GM18907 (cell line): ENCODE data around the gene FBL.
"Not testable (repeated sequence)": the region's sequence is repeated elsewhere in the genome, so short reads cannot be mapped to it uniquely, and the experiment has no call there.

Source experiments
- ATAC-seq: cut with Tn5 transposase; IDR thresholded peaks from one replicate; pipeline ENCODE4 v1.9.1; 2021; ENCODE audit warnings: mild to moderate bottlenecking, moderate library complexity; ENCODE audit not compliant: unreplicated experiment

Gene FBL

GRCh38 chr19:39845933-39846677 is at the start of gene FBL:
Gene FBL (minus strand): TSS chr19:39846379. CDS start chr19:39846300, 79 bp downstream.
- peak; percentile 82 for ATAC-seq

DNA sequence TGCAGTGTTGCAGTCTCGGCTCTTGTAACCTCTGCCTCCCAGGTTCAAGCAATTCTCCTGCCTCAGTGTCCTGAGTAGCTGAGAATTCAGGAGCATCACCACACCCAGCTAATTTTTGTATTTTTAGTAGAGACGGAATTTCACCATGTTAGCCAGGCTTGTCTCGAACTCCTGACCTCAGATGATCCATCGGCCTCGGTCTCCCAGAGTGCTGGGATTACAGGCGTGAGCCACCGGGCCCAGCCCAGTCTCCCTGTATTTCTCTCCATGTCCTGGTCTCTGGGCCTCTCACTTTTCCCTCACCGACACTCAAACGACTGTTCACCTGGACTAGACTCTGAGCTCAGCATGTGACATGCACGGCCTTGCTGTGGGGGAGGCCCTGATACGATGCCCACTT is 48.9 kb upstream of the FBL start:
- ATAC-seq = not testable (repeated sequence)

- not testable (repeated sequence) for ATAC-seq
These were observed 48.0 kb upstream of the FBL start for GRCh38 chr19:39894236-39894606.

DNA sequence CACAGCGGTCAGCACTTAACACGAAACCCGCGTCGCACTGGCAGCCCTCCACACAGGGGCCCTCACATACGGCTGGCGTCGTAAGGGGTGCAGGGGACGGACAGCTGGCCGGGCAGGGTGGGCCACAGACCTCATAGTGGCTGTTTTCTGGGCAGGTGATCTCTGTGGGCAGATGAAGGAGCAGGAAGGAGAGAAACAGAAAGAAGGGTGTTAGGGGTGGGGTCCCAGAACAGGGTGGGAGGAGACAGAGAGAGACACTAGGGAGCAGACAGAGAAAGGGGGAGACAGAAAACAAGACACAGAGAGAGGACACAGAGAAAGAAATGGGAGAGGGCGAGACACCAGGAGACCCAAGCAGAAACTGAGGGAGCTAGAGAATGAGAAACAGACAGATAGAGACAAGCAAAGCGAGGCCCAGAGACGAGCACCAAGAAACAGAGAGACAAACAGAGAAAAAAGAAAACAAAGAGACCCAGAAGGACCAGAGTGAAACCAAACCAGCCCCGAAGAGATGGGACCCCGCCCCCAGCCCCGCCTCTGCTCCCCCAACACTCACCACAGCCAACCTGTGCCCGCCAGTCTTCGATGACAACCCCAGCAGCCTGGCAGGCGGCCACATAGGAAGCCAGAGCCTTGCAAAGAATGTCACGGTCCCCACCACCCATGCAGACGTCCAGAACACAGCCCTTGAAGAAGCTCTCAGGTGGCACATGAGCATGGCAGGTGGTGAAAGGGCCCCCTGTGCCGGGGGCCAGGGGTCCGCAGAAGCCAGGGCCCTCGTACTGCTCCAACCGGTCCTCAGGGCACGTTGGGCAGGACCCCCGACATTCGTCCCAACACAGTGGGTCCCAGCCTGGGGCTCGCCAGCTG is 47.4 kb upstream of the FBL start:
- ATAC-seq = not testable (repeated sequence)

DNA sequence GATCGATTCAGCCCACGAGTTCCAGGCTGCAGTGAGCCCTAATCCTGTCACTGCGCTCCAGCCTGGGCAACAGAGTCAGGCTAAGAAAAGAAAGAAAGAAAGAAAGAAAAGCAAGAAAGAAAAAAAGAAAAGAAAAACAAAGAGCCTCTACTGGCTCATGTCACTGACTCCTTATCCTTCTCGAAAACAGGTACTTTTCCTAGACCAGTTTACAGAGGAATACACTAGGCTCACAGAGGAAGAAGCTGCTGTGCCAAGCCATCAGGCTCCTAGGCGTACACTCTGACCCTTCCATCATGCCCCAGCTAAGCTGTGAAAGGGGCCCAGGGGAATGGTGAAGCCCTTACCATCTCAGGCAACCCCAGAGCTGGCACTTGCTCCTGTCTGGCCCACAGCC is 46.3 kb upstream of the FBL start:
- ATAC-seq = not testable (repeated sequence)

- not testable (repeated sequence) for ATAC-seq
These were observed 45.7 kb upstream of the FBL start for GRCh38 chr19:39891660-39892505.

DNA sequence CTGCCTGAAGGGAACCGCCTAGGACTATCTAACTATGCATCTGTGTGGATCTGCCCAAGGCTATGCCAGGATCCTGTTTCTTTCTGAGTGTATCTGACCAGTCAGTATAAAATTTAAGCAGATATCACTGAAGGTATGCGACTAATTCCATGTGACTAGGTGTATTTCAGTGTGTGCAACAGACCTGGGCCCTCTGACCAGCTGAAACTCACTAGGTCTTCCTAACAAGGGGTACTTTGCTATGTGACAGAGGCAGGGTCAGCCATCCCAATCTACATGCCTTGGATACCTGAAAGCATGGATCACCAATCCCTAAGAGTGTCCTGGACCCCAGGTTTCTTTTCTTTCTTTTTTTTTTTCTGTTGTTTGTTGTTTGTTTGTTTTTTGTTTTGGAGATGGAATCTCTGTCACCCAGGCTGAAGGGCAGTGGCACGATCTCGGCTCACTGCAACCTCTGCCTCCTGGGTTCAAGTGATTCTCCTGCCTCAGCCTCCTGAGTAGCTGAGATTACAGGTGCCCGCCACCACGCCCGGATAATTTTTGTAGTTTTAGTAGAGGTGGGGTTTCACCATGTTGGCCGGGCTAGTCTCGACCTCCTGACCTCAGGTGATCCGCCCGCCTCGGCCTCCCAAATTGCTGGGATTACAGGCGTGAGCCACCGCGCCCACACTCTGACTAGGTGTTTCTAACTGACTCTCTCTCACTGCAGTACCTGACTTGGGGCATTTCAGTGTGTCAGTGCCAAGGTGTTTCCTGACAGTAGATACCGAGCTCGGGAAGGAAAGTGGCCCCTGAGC is 44.8 kb upstream of the FBL start:
- no peak for ATAC-seq

DNA sequence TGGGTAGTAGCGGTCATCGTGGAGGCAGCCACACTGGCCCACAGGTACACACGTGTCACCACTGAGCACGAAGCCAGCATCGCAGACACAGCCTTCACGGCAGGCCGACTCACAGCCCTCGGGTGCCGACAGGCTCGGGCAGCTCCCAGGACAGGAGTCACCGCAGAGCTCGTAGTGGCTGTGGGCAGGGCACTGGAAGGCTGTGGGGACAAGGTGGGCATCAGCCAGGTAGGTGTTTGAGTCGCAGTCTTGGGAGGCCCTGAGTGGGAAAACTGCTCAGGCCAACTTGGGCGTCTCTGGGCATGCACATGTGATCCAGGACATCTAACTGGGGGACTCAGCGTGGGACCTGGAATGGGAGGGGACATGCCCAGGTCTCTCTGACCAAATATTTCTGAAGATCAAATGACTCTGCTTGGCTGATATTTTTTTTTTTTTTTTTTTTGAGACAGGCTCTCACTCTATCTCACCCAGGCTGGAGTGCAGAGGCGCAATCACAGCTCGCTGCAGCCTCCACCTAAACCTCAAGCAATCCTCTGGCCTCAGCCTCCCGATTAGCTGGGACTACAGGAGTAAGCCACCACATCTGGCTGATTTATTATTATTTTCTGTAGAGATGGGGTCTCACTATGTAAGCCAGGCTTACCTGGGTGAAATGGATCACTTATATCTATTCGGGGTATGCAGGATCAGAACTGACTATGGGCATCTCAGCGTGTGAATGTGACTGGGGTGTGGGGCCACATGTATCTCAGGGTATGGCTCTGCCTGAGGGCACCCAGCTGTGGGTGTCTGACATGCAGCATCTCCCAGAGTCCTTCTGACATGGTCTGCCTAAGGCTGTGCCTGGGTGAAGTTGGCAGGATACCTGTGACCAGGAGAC is 43.9 kb upstream of the FBL start:
- ATAC-seq = not testable (repeated sequence)

DNA sequence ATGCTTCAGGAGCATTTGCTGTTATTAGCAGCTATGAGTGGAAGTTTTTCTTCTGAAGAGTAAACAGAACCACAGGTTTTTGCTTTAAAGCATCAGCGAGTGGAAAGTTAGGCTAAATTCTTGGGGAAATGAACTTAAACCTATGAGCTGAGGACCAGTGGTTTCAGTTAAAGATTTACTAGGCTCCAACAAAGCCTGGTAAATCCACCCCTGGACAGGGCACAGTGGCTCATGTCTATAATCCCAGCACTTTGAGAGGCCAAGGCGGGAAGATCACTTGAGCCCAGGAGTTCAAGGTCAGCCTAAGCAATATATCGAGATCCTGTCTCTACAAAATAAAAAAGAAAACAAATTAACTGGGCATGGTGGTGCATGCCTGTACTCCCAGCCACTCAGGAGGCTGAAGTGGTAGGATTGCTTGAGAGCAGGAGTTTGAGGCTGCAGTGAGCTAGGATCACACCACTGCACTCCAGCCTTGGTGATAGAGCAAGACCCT is 41.3 kb upstream of the FBL start:
- not testable (repeated sequence) for ATAC-seq

DNA sequence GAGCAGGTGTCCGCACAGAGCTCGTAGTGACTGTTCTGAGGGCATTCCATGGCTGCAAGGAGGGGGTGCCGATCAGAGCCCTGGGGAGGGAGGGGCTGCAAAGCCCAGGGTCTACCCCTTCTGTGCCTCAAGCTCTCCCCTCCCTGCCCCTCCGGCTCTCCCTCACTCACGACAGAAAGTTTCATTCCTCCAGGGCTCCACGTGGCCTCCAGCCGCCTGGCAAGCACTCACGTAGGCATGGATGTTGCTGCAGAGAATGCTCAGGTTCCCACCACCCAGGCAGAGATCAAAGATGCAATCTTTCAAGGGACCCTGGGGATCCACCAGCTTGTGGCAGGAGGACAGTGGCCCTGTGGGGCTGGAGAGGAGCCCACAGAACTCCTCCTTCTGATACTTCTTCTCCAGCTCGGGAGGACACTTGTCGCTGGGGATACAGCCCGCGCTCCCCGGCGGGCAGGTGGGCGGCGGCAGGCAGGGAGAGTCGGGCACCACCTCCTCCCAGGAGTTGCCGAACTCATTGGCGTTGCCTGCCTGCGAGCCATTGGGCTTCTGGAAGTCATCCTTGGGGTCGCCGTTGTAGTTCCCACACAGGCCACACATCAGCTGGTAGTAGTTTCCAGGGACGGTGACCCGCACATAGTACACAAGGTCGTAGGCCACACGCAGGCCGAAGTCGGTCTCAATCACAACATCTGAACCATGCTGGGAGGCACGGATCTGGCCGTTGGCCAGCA is 39.8 kb upstream of the FBL start:
- ATAC-seq = not testable (repeated sequence)

DNA sequence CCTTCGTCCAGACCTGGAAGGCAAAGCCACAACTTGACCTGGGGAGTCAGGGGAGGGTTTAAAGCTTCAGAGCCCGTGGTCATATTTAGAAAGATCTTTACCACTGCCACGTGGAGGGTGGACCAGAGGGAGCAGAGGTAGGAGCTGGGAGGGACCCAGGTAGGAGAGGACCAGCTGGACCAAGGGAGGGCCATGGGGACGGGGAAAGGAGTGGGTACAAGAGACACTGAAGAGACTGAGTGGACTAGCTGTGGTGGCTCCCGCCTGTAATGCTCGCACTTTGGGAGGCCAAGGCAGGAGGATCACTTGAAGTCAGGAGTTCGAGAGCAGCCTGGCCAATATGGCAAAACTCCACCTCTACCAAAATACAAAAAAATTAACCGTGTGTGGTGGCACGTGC is 38.5 kb upstream of the FBL start:
- ATAC-seq = not testable (repeated sequence)

DNA sequence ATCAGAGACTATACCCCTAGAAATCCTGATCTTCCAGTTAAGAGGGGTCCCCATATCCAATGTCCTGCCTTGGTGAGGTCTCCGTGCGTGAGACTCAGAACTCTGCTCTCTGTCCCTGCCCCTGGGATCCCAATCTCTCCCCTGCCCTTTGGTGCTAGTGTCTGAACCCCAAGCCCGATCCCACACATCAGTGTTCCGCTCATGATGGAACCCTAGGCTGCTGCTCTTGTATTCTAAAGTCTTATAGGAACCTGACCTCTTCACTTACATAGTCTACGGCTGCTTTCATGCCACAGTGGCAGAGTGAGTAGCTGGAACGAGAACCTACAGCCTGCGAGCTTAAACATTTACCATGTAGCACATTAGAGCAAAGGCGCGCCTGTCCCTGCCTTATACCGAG is 36.5 kb upstream of the FBL start:
- ATAC-seq = not testable (repeated sequence)

DNA sequence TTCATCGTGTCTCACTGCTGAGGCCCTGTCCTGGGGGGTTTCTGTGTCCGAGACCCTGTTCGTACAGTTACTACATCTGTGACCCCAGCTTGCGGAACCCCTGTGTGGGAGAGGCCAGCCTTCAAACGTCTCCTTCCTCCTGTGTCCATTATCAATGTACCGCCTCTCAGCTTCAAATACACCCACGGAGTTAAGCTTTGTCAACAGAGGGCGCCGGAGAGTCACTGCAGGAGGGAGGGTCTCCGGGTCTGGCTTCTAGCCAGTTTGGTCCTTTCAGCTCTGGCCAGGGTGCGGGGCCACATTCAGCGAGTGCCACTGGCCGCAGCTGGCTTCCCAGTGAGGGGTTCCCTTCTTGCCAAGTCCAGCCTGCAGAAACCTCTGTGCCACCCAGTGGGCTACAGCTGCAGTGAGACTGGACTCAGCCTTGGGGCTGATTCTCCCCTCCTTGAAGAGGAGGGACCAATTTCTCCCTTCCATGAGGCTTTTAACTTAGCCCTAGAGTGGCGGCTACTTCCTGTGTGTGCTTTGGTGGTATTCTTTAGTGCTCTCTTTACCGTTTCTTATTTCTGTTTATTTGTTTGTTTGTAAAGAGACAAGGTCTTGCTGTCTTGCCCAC is 35.4 kb upstream of the FBL start:
- ATAC-seq = not testable (repeated sequence)

DNA sequence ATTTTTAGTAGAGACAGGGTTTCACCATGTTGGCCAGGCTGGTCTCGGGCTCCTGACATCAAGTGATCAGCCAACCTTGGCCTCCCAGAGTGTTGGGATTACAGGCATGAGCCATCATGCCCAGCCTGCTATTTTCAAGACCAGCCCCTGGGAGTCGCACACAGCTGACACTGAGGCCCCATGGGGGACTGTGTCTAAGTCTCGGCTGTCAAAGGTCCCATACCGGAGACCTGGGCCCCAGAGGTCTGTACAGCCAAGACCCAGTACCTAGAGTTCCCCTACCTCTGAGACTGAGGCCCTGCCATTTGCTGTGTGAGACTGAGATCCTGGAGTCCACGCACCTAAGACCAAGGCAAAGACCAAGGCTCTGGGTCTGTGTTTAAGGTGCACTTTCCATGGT is 34.1 kb upstream of the FBL start:
- ATAC-seq = not testable (repeated sequence)

GRCh38 chr19:39879796-39880195 is 33.6 kb upstream of the FBL start:
- not testable (repeated sequence) for ATAC-seq

DNA sequence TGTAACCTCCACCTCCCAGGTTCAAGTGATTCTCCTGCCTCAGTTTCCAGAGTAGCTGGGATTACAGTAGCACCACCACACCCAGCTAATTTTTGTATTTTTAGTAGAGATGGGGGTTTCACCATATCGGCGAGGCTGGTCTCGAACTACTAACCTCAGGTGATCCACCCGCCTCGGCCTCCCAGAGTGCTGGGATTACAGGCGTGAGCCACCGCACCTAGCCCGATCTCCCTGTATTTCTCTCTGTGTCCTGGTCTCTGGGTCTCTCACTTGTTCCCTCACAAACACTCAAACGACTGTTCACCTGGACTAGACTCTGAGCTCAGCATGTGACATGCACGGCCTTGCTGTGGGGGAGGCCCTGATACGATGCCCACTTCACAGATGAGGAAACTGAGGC is 32.7 kb upstream of the FBL start:
- ATAC-seq = not testable (repeated sequence)

- ATAC-seq = no peak
These were observed 32.2 kb upstream of the FBL start for GRCh38 chr19:39878398-39878797.

GRCh38 chr19:39877982-39878381 is 31.8 kb upstream of the FBL start:
- ATAC-seq = not testable (repeated sequence)
